H1 (cell line): ENCODE data around the gene HMCN2. TPM values are rescaled to one million over a fixed set of nuclear protein-coding genes. Genes with fewer than 3 reads are reported as not detected.

Experiments
- CHD7 ChIP-seq: fragments of 300-600 bp; sonication (generic); IDR thresholded peaks from 2 replicates; pipeline ENCODE4 v1.7.1; 2012; ENCODE audit warnings: low read length, moderate library complexity, mild to moderate bottlenecking, inconsistent platforms; ENCODE audit not compliant: insufficient replicate concordance
- EP300 ChIP-seq, 2 experiments: IDR thresholded peaks; 1 replicate in 1 of 2; 2 replicates in 1 of 2; pipeline ENCODE4 v1.6.1; 2011 to 2012; ENCODE audit warnings: low read depth in 2 of 2, low read length in 2 of 2, mild to moderate bottlenecking in 2 of 2, borderline replicate concordance in 1 of 2, inconsistent platforms in 1 of 2, moderate library complexity in 1 of 2
- RAD21 ChIP-seq, 2 experiments: IDR thresholded peaks in 1 of 2; conservative IDR thresholded peaks in 1 of 2; 2 replicates each; pipeline ENCODE4 v1.6.1; 2011; ENCODE audit warnings: low read depth in 2 of 2, low read length in 2 of 2, improper control_type of control experiment in 1 of 2, inconsistent platforms in 1 of 2, mild to moderate bottlenecking in 1 of 2, moderate library complexity in 1 of 2
- polyA plus RNA-seq, 7 experiments: library from polyadenylated mRNA; depleted of rRNA in 3 of 7; stranded (reverse) in 5 of 7; unstranded in 2 of 7; fragments of >200 nt in 5 of 7; fragments of 200-250 nt in 2 of 7; gene quantifications; 1 replicate in 5 of 7; 2 replicates in 1 of 7; 4 replicates in 1 of 7; pipeline versions ENCODE4 v1.2.1 to v1.2.3, GENCODE V29; 2011 to 2013; ENCODE audit warnings: missing spikeins in 2 of 7, mixed read lengths in 2 of 7
- total RNA-seq: library from RNA; stranded (reverse); fragmentation: NEBNext Ultra II Directional; extraction: Animal tissue kit (Norgen Biotek cat#: 25700); gene quantifications from 2 replicates; pipeline ENCODE4 v1.2.1, GENCODE V29; 2021

HMCN2 gene
- total and polyA plus RNA-seq, 2 of the 8 experiments (the other 6 are each of a cell fraction or from before 2014, with no cell fraction given) = 5.0 to 9.1 TPM

DNA sequence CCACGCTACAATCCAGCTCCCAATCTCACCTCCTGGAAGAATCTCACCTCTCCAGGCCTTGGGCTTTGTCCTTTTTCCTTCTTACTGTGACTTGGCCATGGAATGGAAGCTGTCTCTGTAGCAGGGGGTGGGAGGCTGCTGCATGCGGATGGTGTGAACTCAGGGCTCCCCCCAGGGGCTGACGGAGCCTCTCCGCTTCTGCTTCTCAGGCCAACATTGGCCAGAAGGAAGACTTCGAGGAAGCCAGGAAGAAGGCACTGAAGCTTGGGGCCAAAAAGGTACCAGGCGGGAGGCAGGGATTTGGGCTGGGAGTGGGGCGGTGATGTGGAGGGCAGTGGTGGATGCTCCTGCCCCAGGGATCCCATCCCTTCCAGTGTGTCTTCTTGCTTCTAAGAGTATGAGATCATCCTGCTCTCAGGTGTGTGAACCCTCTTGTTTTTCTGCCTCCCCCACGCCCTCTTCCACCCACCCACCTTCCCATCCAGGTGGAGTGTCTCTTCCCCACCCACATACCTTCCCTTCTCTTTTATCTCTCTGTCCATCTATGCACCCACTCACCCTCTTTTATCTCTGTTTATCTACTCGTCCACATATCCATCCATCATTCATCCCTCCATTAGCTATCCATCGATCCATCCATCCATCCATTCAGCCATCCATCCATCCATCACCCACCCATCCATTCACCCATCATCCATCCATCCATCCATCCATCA is 188.7 kb downstream of the HMCN2 start (continued):
- TF ChIP-seq CHD7 (no peak), RAD21 (IDR thresholded peaks at IDR 0.05 in 1 of 2, conservative IDR thresholded peaks at IDR 0.05 in 1 of 2; ENCODE audit: low read depth in 2 of 2, low read length in 2 of 2) (0 out of 4 replicates have a peak, but pooled peaks of 1 of the 2 experiments have one; percentile 17), EP300 (IDR thresholded peaks at IDR 0.05; ENCODE audit: borderline replicate concordance in 1 of 2, low read depth in 2 of 2, low read length in 2 of 2) (no peak)
